Thyroid gland (tissue), 4 donors: ENCODE results near the gene NGFR. TPM values are rescaled to one million over a fixed set of nuclear protein-coding genes. Genes with fewer than 3 reads are reported as not detected.

Source experiments
- DNase-seq, 2 donors: peaks; one replicate each; pipeline ENCODE4 v3.0.0-alpha.2; 2019
- H3K27ac ChIP-seq, 3 donors: fragments of 200-600 bp; sonication (generic); 1 replicate in 2 of 3; 2 replicates in 1 of 3; pipeline ENCODE4 v1.5.1; 2016 to 2019; ENCODE audit warnings: mild to moderate bottlenecking in 1 of 3, moderate library complexity in 1 of 3
- H3K27me3 ChIP-seq: fragments of 200-600 bp; sonication (generic); one replicate; pipeline ENCODE4 v1.5.1; 2019
- H3K36me3 ChIP-seq, 2 donors: fragments of 200-600 bp; sonication (generic); one replicate each; pipeline ENCODE4 v1.5.1; 2016 to 2019
- H3K4me1 ChIP-seq, 2 donors: fragments of 200-600 bp; sonication (generic); one replicate each; pipeline ENCODE4 v1.5.1; 2017 to 2019
- H3K4me3 ChIP-seq, 3 donors: fragments of 200-600 bp; sonication (generic); replicated peaks in 1 of 3; 1 replicate in 2 of 3; 2 replicates in 1 of 3; pipeline ENCODE4 v1.5.1; 2016; ENCODE audit warnings: mild to moderate bottlenecking in 1 of 3
- H3K9me3 ChIP-seq: fragments of 200-600 bp; sonication (generic); one replicate; pipeline ENCODE4 v1.5.1; 2017
- POLR2A ChIP-seq, 2 donors: fragments of 450-650 bp; IDR thresholded peaks; one replicate each; pipeline ENCODE4 v1.6.1; 2017; ENCODE audit warnings: antibody characterized with exemption in 2 of 2, mild to moderate bottlenecking in 2 of 2, moderate library complexity in 1 of 2
- WGBS, 2 donors: methylation state at CpG; one replicate each; pipeline ENCODE4 v1.1.5; 2017; 5-methylcytosine and 5-hydroxymethylcytosine counted together
- intact Hi-C: fragments of 100-400 bp; cut with DNase I; formaldehyde crosslinking; loops from one replicate; pipeline ENCODE4 v1.15.1; 2023
- total RNA-seq, 4 donors: library from RNA; depleted of rRNA; stranded (reverse); fragments of >200 nt; gene quantifications; one replicate each; pipeline ENCODE4 v1.2.3, GENCODE V29; 2016
- TF ChIP-seq, protein P1 (sequence below), 6 experiments: fragments of 200-600 bp in 3 of 6; fragments of 450-650 bp in 3 of 6; sonication (generic) in 3 of 6; IDR thresholded peaks; one replicate each; pipeline ENCODE4 v1.5.1; 2016 to 2019; ENCODE audit warnings: antibody characterized with exemption in 6 of 6, mild to moderate bottlenecking in 2 of 6, inconsistent platforms in 1 of 6, moderate library complexity in 1 of 6

The NGFR gene
- total RNA-seq, 4 donors from 2014 or later = 14.5 to 34.0 (median 21.1) TPM

GRCh38 chr17:49508061-49508865 lies 13.2 kb downstream of the NGFR start:
- H3K36me3 ChIP-seq = no peaks in the 10 kb centered on the region
- H3K27ac ChIP-seq = no peak overlapping the region
- TF ChIP-seq, protein P1, sequence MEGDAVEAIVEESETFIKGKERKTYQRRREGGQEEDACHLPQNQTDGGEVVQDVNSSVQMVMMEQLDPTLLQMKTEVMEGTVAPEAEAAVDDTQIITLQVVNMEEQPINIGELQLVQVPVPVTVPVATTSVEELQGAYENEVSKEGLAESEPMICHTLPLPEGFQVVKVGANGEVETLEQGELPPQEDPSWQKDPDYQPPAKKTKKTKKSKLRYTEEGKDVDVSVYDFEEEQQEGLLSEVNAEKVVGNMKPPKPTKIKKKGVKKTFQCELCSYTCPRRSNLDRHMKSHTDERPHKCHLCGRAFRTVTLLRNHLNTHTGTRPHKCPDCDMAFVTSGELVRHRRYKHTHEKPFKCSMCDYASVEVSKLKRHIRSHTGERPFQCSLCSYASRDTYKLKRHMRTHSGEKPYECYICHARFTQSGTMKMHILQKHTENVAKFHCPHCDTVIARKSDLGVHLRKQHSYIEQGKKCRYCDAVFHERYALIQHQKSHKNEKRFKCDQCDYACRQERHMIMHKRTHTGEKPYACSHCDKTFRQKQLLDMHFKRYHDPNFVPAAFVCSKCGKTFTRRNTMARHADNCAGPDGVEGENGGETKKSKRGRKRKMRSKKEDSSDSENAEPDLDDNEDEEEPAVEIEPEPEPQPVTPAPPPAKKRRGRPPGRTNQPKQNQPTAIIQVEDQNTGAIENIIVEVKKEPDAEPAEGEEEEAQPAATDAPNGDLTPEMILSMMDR (IDR thresholded peaks at IDR 0.05) = no peak
- TF ChIP-seq POLR2A (IDR thresholded peaks at IDR 0.05) = no peak
- no peaks in the 10 kb centered on the region for H3K9me3 ChIP-seq
- H3K4me3 ChIP-seq = no peak overlapping the region
- intact Hi-C loops = no loop called here
- 50 to 57% methylated on average over 13 to 17 of the region's 17 CpGs for WGBS, 2 donors
- no peak for DNase-seq
- no peaks in the 10 kb centered on the region for H3K27me3 ChIP-seq
- H3K4me1 ChIP-seq = no peaks in the 10 kb centered on the region

- intact Hi-C loops = no loop called here
- 75 to 76% methylated on average over 5 to 8 of the region's 8 CpGs for WGBS, 2 donors
- no peak for DNase-seq
- no peaks in the 10 kb centered on the region for H3K36me3 ChIP-seq
- H3K4me1 ChIP-seq = no peaks in the 10 kb centered on the region
- H3K27me3 ChIP-seq = no peaks in the 10 kb centered on the region
- TF ChIP-seq, protein P1 (IDR thresholded peaks at IDR 0.05) = no peak
- no peak for TF ChIP-seq POLR2A (IDR thresholded peaks at IDR 0.05)
- no peak overlapping the region for H3K27ac ChIP-seq
- no peak overlapping the region for H3K4me3 ChIP-seq
- no peaks in the 10 kb centered on the region for H3K9me3 ChIP-seq
Measured at GRCh38 chr17:49508866-49509587, 13.9 kb downstream of the NGFR start.

DNA sequence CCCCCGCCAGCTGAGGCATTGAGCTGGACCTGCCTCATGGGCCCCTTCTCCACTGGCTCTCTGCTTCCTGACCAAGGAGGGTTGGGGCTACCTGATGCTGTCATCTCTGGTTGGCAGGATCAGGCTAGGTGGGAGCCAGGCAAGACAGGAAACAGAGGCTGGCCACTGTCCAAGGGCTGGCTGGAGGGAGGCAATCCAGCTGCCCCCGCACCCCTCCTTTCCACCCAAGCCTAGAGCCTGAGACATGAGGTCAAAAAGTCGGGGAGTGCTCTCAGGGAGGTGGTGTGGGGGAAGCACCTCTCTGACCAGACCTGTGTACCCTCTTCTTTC lies 14.5 kb downstream of the NGFR start:
- no peak for DNase-seq
- H3K27me3 ChIP-seq = no peaks in the 10 kb centered on the region
- H3K36me3 ChIP-seq = no peaks in the 10 kb centered on the region
- peaks cover 2 to 3% of the 10 kb centered on the region in 2 donors for H3K4me1 ChIP-seq
- intact Hi-C loops = no loop called here
- H3K27ac ChIP-seq = no peak overlapping the region
- 79 to 92% methylated on average over 2 to 3 of the region's 3 CpGs for WGBS, 2 donors
- H3K4me3 ChIP-seq = no peak overlapping the region
- no peaks in the 10 kb centered on the region for H3K9me3 ChIP-seq
- TF ChIP-seq, protein P1 (IDR thresholded peaks at IDR 0.05) = no peak
- TF ChIP-seq POLR2A (IDR thresholded peaks at IDR 0.05) = no peak

GRCh38 chr17:49510059-49510719 lies 15.1 kb downstream of the NGFR start:
- H3K4me3 ChIP-seq = no peak overlapping the region
- no peak for TF ChIP-seq POLR2A (IDR thresholded peaks at IDR 0.05)
- TF ChIP-seq, protein P1 (IDR thresholded peaks at IDR 0.05) = no peak
- DNase-seq = no peak
- peaks cover 7 to 9% of the 10 kb centered on the region in 2 donors for H3K4me1 ChIP-seq
- H3K27ac ChIP-seq = no peak overlapping the region
- no peaks in the 10 kb centered on the region for H3K9me3 ChIP-seq
- no peaks in the 10 kb centered on the region for H3K27me3 ChIP-seq
- 92% methylated on average over 12 of the region's 13 CpGs for WGBS, 2 donors
- intact Hi-C loops = no loop called here
- H3K36me3 ChIP-seq = no peaks in the 10 kb centered on the region
